ENCODE measurements around the gene GABBR1. TPM values are rescaled to one million over a fixed set of nuclear protein-coding genes. Genes with fewer than 3 reads are reported as not detected.

The GABBR1 gene
- total RNA-seq, 1 donor, result 7.6 TPM

- peaks cover 24% of the 10 kb centered on the region for H3K4me1 ChIP-seq (ENCODE audit: insufficient read depth, low read length)
- peak overlapping the region; percentile 86 for H3K4me2 ChIP-seq (ENCODE audit: insufficient read depth, low read length)
- no peaks in the 10 kb centered on the region for H3K9me3 ChIP-seq (ENCODE audit: low read depth, low read length)
- no peaks in the 10 kb centered on the region for H3K27me3 ChIP-seq (ENCODE audit: insufficient read depth, low read length)
- DNase-seq (ENCODE audit: insufficient read length, low spot score, missing footprints), result peak; percentile 85
- peaks cover 6% of the 10 kb centered on the region for H3K36me3 ChIP-seq (ENCODE audit: insufficient read depth, low read length)
- H4K20me1 ChIP-seq (ENCODE audit: insufficient read depth, low read length), result peaks cover 12% of the 10 kb centered on the region
- no peak for TF ChIP-seq CTCF (IDR thresholded peaks at IDR 0.05; ENCODE audit: extremely low read depth, low read depth, low read length)
- no peak overlapping the region for H3K27ac ChIP-seq (ENCODE audit: low read depth, low read length)
- peak overlapping the region; percentile 65 for H2AFZ ChIP-seq (ENCODE audit: low read length)
- peaks cover 3% of the 10 kb centered on the region for H3K79me2 ChIP-seq (ENCODE audit: insufficient read depth, low read length)
- peak overlapping the region; percentile 81 for H3K4me3 ChIP-seq (ENCODE audit: insufficient read depth, low read length)
Observed at GRCh38 chr6:29626948-29627754, 5.8 kb downstream of the GABBR1 start.

- no peak overlapping the region for H3K27ac ChIP-seq (ENCODE audit: low read depth, low read length)
- no peak overlapping the region for H2AFZ ChIP-seq (ENCODE audit: low read length)
- H3K36me3 ChIP-seq (ENCODE audit: insufficient read depth, low read length), result peaks cover 19% of the 10 kb centered on the region
- no peaks in the 10 kb centered on the region for H3K9me3 ChIP-seq (ENCODE audit: low read depth, low read length)
- TF ChIP-seq CTCF (IDR thresholded peaks at IDR 0.05; ENCODE audit: extremely low read depth, low read depth, low read length), result no peak
- H4K20me1 ChIP-seq (ENCODE audit: insufficient read depth, low read length), result peaks cover 7% of the 10 kb centered on the region
- no peak overlapping the region for H3K4me2 ChIP-seq (ENCODE audit: insufficient read depth, low read length)
- peak; percentile 73 for DNase-seq (ENCODE audit: insufficient read length, low spot score, missing footprints)
- H3K27me3 ChIP-seq (ENCODE audit: insufficient read depth, low read length), result no peaks in the 10 kb centered on the region
- no peaks in the 10 kb centered on the region for H3K79me2 ChIP-seq (ENCODE audit: insufficient read depth, low read length)
- H3K4me3 ChIP-seq (ENCODE audit: insufficient read depth, low read length), result no peak overlapping the region
- H3K4me1 ChIP-seq (ENCODE audit: insufficient read depth, low read length), result peaks cover 16% of the 10 kb centered on the region
Observed at GRCh38 chr6:29625337-29625930, 7.5 kb downstream of the GABBR1 start.

- peak; percentile 51 for DNase-seq (ENCODE audit: insufficient read length, low spot score, missing footprints)
- Histone ChIP-seq H3K27me3 (ENCODE audit: insufficient read depth, low read length) (no peaks in the 10 kb centered on the region), H3K36me3 (ENCODE audit: insufficient read depth, low read length) (peaks cover 19% of the 10 kb centered on the region)
Observed at GRCh38 chr6:29624520-29624961, 8.4 kb downstream of the GABBR1 start.

More at GRCh38 chr6:29624520-29624961, 8.4 kb downstream of the GABBR1 start:
- no peaks in the 10 kb centered on the region for H3K79me2 ChIP-seq (ENCODE audit: insufficient read depth, low read length)
- peaks cover 4% of the 10 kb centered on the region for H4K20me1 ChIP-seq (ENCODE audit: insufficient read depth, low read length)
- TF ChIP-seq CTCF (IDR thresholded peaks at IDR 0.05; ENCODE audit: extremely low read depth, low read depth, low read length), result no peak
- H3K4me2 ChIP-seq (ENCODE audit: insufficient read depth, low read length), result no peak overlapping the region
- no peak overlapping the region for H2AFZ ChIP-seq (ENCODE audit: low read length)
- no peaks in the 10 kb centered on the region for H3K9me3 ChIP-seq (ENCODE audit: low read depth, low read length)
- H3K4me3 ChIP-seq (ENCODE audit: insufficient read depth, low read length), result no peak overlapping the region
- H3K4me1 ChIP-seq (ENCODE audit: insufficient read depth, low read length), result peaks cover 13% of the 10 kb centered on the region
- no peak overlapping the region for H3K27ac ChIP-seq (ENCODE audit: low read depth, low read length)

Data from osteoblast (primary cell).